ENCODE results near the gene OPCML.

GRCh38 chr11:132626446-132626845, 905.9 kb downstream of the OPCML start:
- TF ChIP-seq, protein P1, sequence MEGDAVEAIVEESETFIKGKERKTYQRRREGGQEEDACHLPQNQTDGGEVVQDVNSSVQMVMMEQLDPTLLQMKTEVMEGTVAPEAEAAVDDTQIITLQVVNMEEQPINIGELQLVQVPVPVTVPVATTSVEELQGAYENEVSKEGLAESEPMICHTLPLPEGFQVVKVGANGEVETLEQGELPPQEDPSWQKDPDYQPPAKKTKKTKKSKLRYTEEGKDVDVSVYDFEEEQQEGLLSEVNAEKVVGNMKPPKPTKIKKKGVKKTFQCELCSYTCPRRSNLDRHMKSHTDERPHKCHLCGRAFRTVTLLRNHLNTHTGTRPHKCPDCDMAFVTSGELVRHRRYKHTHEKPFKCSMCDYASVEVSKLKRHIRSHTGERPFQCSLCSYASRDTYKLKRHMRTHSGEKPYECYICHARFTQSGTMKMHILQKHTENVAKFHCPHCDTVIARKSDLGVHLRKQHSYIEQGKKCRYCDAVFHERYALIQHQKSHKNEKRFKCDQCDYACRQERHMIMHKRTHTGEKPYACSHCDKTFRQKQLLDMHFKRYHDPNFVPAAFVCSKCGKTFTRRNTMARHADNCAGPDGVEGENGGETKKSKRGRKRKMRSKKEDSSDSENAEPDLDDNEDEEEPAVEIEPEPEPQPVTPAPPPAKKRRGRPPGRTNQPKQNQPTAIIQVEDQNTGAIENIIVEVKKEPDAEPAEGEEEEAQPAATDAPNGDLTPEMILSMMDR (optimal IDR thresholded peaks at IDR 0.05 in 1 of 3, IDR thresholded peaks at IDR 0.05 in 1 of 3, conservative IDR thresholded peaks at IDR 0.05 in 1 of 3; ENCODE audit: extremely low read depth in 1 of 3, insufficient read depth in 2 of 3, low read length in 3 of 3), result no peak
- no peak for TF ChIP-seq EZH2 (IDR thresholded peaks at IDR 0.05; ENCODE audit: low read length)

All from keratinocyte (primary cell).